Measurements from ENCODE around the gene LIX1. TPM values are rescaled to one million over a fixed set of nuclear protein-coding genes. Genes with fewer than 3 reads are reported as not detected.

The LIX1 gene
- polyA plus RNA-seq, 2 donors: not detected

- no peaks in the 10 kb centered on the region for H3K9me3 ChIP-seq (ENCODE audit: control insufficient read depth in 2 of 2, insufficient read depth in 1 of 2, low read depth in 1 of 2, low read length in 1 of 2)
- H3K27ac ChIP-seq (ENCODE audit: low read depth in 2 of 2, low read length in 1 of 2): no peak overlapping the region
- WGBS, 2 donors: 72 to 80% methylated on average over 6 of the region's 6 CpGs
- H3K4me3 ChIP-seq (ENCODE audit: low read depth in 1 of 2, low read length in 2 of 2): no peak overlapping the region
- no peaks in the 10 kb centered on the region for H3K4me1 ChIP-seq (ENCODE audit: control insufficient read depth in 2 of 2, insufficient read depth in 2 of 2, low read length in 1 of 2)
- H3K36me3 ChIP-seq (ENCODE audit: control insufficient read depth in 2 of 2, insufficient read depth in 2 of 2, low read length in 1 of 2): no peaks in the 10 kb centered on the region
- no peaks in the 10 kb centered on the region for H3K27me3 ChIP-seq (ENCODE audit: control insufficient read depth in 1 of 2, insufficient read depth in 2 of 2, low read length in 2 of 2)
These were observed 30.2 kb downstream of the LIX1 start for GRCh38 chr5:97112230-97112629.

GRCh38 chr5:97111616-97112015 is 30.8 kb downstream of the LIX1 start:
- no peaks in the 10 kb centered on the region for H3K27me3 ChIP-seq (ENCODE audit: control insufficient read depth in 1 of 2, insufficient read depth in 2 of 2, low read length in 2 of 2)
- H3K4me1 ChIP-seq (ENCODE audit: control insufficient read depth in 2 of 2, insufficient read depth in 2 of 2, low read length in 1 of 2): no peaks in the 10 kb centered on the region
- 47 to 50% methylated on average over 4 of the region's 4 CpGs for WGBS, 2 donors

DNA sequence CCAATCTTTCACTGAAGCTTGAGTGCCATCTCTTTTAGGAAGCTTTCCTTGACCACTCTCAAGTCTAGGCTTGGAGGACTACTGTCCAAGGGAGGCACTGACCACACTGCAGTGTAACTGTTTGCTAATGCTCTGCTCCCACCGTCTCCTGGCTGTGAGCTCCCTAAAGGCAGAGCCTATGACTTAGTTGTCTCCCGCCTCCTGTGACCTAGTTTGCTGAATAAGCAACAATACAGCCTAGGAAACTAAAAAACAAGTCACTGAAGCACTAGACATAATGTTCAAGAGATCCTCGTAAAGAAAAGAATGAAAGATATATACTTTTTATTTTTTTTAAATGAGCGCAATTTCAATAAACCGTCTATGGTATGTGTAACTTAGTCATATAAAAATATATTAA is 31.4 kb downstream of the LIX1 start:
- Histone ChIP-seq H3K27me3 (ENCODE audit: control insufficient read depth in 1 of 2, insufficient read depth in 2 of 2, low read length in 2 of 2) (no peaks in the 10 kb centered on the region), H3K4me1 (ENCODE audit: control insufficient read depth in 2 of 2, insufficient read depth in 2 of 2, low read length in 1 of 2) (no peaks in the 10 kb centered on the region), H3K9me3 (ENCODE audit: control insufficient read depth in 2 of 2, insufficient read depth in 1 of 2, low read depth in 1 of 2, low read length in 1 of 2) (no peaks in the 10 kb centered on the region), H3K36me3 (ENCODE audit: control insufficient read depth in 2 of 2, insufficient read depth in 2 of 2, low read length in 1 of 2) (no peaks in the 10 kb centered on the region), H3K4me3 (ENCODE audit: low read depth in 1 of 2, low read length in 2 of 2) (no peak overlapping the region), H3K27ac (ENCODE audit: low read depth in 2 of 2, low read length in 1 of 2) (no peak overlapping the region)
- WGBS, 2 donors: 80 to 82% methylated on average over 5 of the region's 5 CpGs

More at GRCh38 chr5:97111616-97112015, 30.8 kb downstream of the LIX1 start:
- no peaks in the 10 kb centered on the region for H3K36me3 ChIP-seq (ENCODE audit: control insufficient read depth in 2 of 2, insufficient read depth in 2 of 2, low read length in 1 of 2)
- H3K4me3 ChIP-seq (ENCODE audit: low read depth in 1 of 2, low read length in 2 of 2): no peak overlapping the region
- no peak overlapping the region for H3K27ac ChIP-seq (ENCODE audit: low read depth in 2 of 2, low read length in 1 of 2)
- no peaks in the 10 kb centered on the region for H3K9me3 ChIP-seq (ENCODE audit: control insufficient read depth in 2 of 2, insufficient read depth in 1 of 2, low read depth in 1 of 2, low read length in 1 of 2)

- WGBS, 2 donors: 94 to 95% methylated on average over 7 of the region's 7 CpGs
These were observed 35.1 kb downstream of the LIX1 start for GRCh38 chr5:97107318-97107717.

DNA sequence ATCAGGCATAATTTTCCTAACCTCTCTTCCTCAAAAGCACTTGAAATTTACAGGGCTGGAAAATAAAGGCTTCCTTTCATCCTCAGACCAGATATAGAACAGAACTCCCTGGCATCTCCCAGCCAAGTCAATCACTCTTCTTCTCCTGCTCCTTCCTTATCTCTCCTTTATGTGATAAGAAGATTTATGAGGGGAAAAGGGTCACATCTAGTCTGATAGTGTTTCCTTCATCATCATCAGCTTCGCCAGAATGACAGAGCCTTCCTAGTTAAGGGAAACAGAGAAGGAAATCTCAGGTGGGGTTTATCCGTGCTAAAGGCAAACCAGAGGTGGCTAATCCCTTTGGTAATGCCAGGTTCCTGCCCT is 36.2 kb downstream of the LIX1 start:
- WGBS, 2 donors: 61 to 73% methylated on average over 2 of the region's 2 CpGs
- Histone ChIP-seq H3K27me3 (ENCODE audit: control insufficient read depth in 1 of 2, insufficient read depth in 2 of 2, low read length in 2 of 2) (no peaks in the 10 kb centered on the region), H3K27ac (ENCODE audit: low read depth in 2 of 2, low read length in 1 of 2) (no peak overlapping the region), H3K9me3 (ENCODE audit: control insufficient read depth in 2 of 2, insufficient read depth in 1 of 2, low read depth in 1 of 2, low read length in 1 of 2) (no peaks in the 10 kb centered on the region), H3K4me1 (ENCODE audit: control insufficient read depth in 2 of 2, insufficient read depth in 2 of 2, low read length in 1 of 2) (no peaks in the 10 kb centered on the region), H3K4me3 (ENCODE audit: low read depth in 1 of 2, low read length in 2 of 2) (no peak overlapping the region), H3K36me3 (ENCODE audit: control insufficient read depth in 2 of 2, insufficient read depth in 2 of 2, low read length in 1 of 2) (no peaks in the 10 kb centered on the region)

More at GRCh38 chr5:97107318-97107717, 35.1 kb downstream of the LIX1 start:
- Histone ChIP-seq H3K9me3 (ENCODE audit: control insufficient read depth in 2 of 2, insufficient read depth in 1 of 2, low read depth in 1 of 2, low read length in 1 of 2) (no peaks in the 10 kb centered on the region), H3K27me3 (ENCODE audit: control insufficient read depth in 1 of 2, insufficient read depth in 2 of 2, low read length in 2 of 2) (no peaks in the 10 kb centered on the region), H3K4me1 (ENCODE audit: control insufficient read depth in 2 of 2, insufficient read depth in 2 of 2, low read length in 1 of 2) (no peaks in the 10 kb centered on the region), H3K4me3 (ENCODE audit: low read depth in 1 of 2, low read length in 2 of 2) (no peak overlapping the region), H3K36me3 (ENCODE audit: control insufficient read depth in 2 of 2, insufficient read depth in 2 of 2, low read length in 1 of 2) (no peaks in the 10 kb centered on the region), H3K27ac (ENCODE audit: low read depth in 2 of 2, low read length in 1 of 2) (no peak overlapping the region)

- no peaks in the 10 kb centered on the region for H3K9me3 ChIP-seq (ENCODE audit: control insufficient read depth in 2 of 2, insufficient read depth in 1 of 2, low read depth in 1 of 2, low read length in 1 of 2)
- WGBS, 2 donors: 77 to 86% methylated on average over 13 of the region's 13 CpGs
- H3K4me3 ChIP-seq (ENCODE audit: low read depth in 1 of 2, low read length in 2 of 2): no peak overlapping the region
- H3K4me1 ChIP-seq (ENCODE audit: control insufficient read depth in 2 of 2, insufficient read depth in 2 of 2, low read length in 1 of 2): no peaks in the 10 kb centered on the region
- H3K36me3 ChIP-seq (ENCODE audit: control insufficient read depth in 2 of 2, insufficient read depth in 2 of 2, low read length in 1 of 2): no peaks in the 10 kb centered on the region
- H3K27ac ChIP-seq (ENCODE audit: low read depth in 2 of 2, low read length in 1 of 2): no peak overlapping the region
- no peaks in the 10 kb centered on the region for H3K27me3 ChIP-seq (ENCODE audit: control insufficient read depth in 1 of 2, insufficient read depth in 2 of 2, low read length in 2 of 2)
These were observed 36.8 kb downstream of the LIX1 start for GRCh38 chr5:97105501-97106215.

- Histone ChIP-seq H3K4me3 (ENCODE audit: low read depth in 1 of 2, low read length in 2 of 2) (no peak overlapping the region), H3K36me3 (ENCODE audit: control insufficient read depth in 2 of 2, insufficient read depth in 2 of 2, low read length in 1 of 2) (no peaks in the 10 kb centered on the region), H3K27me3 (ENCODE audit: control insufficient read depth in 1 of 2, insufficient read depth in 2 of 2, low read length in 2 of 2) (no peaks in the 10 kb centered on the region), H3K4me1 (ENCODE audit: control insufficient read depth in 2 of 2, insufficient read depth in 2 of 2, low read length in 1 of 2) (no peaks in the 10 kb centered on the region), H3K27ac (ENCODE audit: low read depth in 2 of 2, low read length in 1 of 2) (no peak overlapping the region), H3K9me3 (ENCODE audit: control insufficient read depth in 2 of 2, insufficient read depth in 1 of 2, low read depth in 1 of 2, low read length in 1 of 2) (no peaks in the 10 kb centered on the region)
- WGBS, 2 donors: 71 to 81% methylated on average over 8 of the region's 8 CpGs
These were observed 40.4 kb downstream of the LIX1 start for GRCh38 chr5:97102010-97102470.

GRCh38 chr5:97101189-97101910 is 41.1 kb downstream of the LIX1 start:
- Histone ChIP-seq H3K36me3 (ENCODE audit: control insufficient read depth in 2 of 2, insufficient read depth in 2 of 2, low read length in 1 of 2) (no peaks in the 10 kb centered on the region), H3K27ac (ENCODE audit: low read depth in 2 of 2, low read length in 1 of 2) (no peak overlapping the region), H3K9me3 (ENCODE audit: control insufficient read depth in 2 of 2, insufficient read depth in 1 of 2, low read depth in 1 of 2, low read length in 1 of 2) (no peaks in the 10 kb centered on the region), H3K4me3 (ENCODE audit: low read depth in 1 of 2, low read length in 2 of 2) (no peak overlapping the region), H3K4me1 (ENCODE audit: control insufficient read depth in 2 of 2, insufficient read depth in 2 of 2, low read length in 1 of 2) (no peaks in the 10 kb centered on the region), H3K27me3 (ENCODE audit: control insufficient read depth in 1 of 2, insufficient read depth in 2 of 2, low read length in 2 of 2) (no peaks in the 10 kb centered on the region)
- 75 to 77% methylated on average over 6 of the region's 6 CpGs for WGBS, 2 donors

- Histone ChIP-seq H3K27me3 (ENCODE audit: control insufficient read depth in 1 of 2, insufficient read depth in 2 of 2, low read length in 2 of 2) (no peaks in the 10 kb centered on the region), H3K36me3 (ENCODE audit: control insufficient read depth in 2 of 2, insufficient read depth in 2 of 2, low read length in 1 of 2) (no peaks in the 10 kb centered on the region), H3K9me3 (ENCODE audit: control insufficient read depth in 2 of 2, insufficient read depth in 1 of 2, low read depth in 1 of 2, low read length in 1 of 2) (no peaks in the 10 kb centered on the region), H3K4me1 (ENCODE audit: control insufficient read depth in 2 of 2, insufficient read depth in 2 of 2, low read length in 1 of 2) (no peaks in the 10 kb centered on the region), H3K4me3 (ENCODE audit: low read depth in 1 of 2, low read length in 2 of 2) (no peak overlapping the region), H3K27ac (ENCODE audit: low read depth in 2 of 2, low read length in 1 of 2) (no peak overlapping the region)
- 84 to 85% methylated on average over 2 of the region's 2 CpGs for WGBS, 2 donors
These were observed 41.9 kb downstream of the LIX1 start for GRCh38 chr5:97100476-97100875.

- no peaks in the 10 kb centered on the region for H3K9me3 ChIP-seq (ENCODE audit: control insufficient read depth in 2 of 2, insufficient read depth in 1 of 2, low read depth in 1 of 2, low read length in 1 of 2)
- WGBS, 2 donors: 64 to 67% methylated on average over 5 of the region's 5 CpGs
- no peaks in the 10 kb centered on the region for H3K36me3 ChIP-seq (ENCODE audit: control insufficient read depth in 2 of 2, insufficient read depth in 2 of 2, low read length in 1 of 2)
- no peaks in the 10 kb centered on the region for H3K27me3 ChIP-seq (ENCODE audit: control insufficient read depth in 1 of 2, insufficient read depth in 2 of 2, low read length in 2 of 2)
- H3K4me1 ChIP-seq (ENCODE audit: control insufficient read depth in 2 of 2, insufficient read depth in 2 of 2, low read length in 1 of 2): no peaks in the 10 kb centered on the region
- no peak overlapping the region for H3K27ac ChIP-seq (ENCODE audit: low read depth in 2 of 2, low read length in 1 of 2)
- no peak overlapping the region for H3K4me3 ChIP-seq (ENCODE audit: low read depth in 1 of 2, low read length in 2 of 2)
These were observed 43.5 kb downstream of the LIX1 start for GRCh38 chr5:97098922-97099321.
